Stimulated activated CD8-positive, alpha-beta memory T cell treated with anti-CD3 and anti-CD28 coated beads, Interleukin-2, amount 100 ng/mL, for 1 hour (primary cell): Measurements from ENCODE around the gene RITA1.
A peak's percentile ranks its signal among the peaks of the same experiment; 100 is the strongest.
"Not testable (repeated sequence)": the region's sequence is repeated elsewhere in the genome, so short reads cannot be mapped to it uniquely, and the experiment has no call there.

Experiments used
- DNase-seq, 2 donors: peaks; one replicate each; pipeline ENCODE4 v3.0.0-alpha.2; 2020; ENCODE audit warnings: low read depth in 2 of 2

The RITA1 gene

DNA sequence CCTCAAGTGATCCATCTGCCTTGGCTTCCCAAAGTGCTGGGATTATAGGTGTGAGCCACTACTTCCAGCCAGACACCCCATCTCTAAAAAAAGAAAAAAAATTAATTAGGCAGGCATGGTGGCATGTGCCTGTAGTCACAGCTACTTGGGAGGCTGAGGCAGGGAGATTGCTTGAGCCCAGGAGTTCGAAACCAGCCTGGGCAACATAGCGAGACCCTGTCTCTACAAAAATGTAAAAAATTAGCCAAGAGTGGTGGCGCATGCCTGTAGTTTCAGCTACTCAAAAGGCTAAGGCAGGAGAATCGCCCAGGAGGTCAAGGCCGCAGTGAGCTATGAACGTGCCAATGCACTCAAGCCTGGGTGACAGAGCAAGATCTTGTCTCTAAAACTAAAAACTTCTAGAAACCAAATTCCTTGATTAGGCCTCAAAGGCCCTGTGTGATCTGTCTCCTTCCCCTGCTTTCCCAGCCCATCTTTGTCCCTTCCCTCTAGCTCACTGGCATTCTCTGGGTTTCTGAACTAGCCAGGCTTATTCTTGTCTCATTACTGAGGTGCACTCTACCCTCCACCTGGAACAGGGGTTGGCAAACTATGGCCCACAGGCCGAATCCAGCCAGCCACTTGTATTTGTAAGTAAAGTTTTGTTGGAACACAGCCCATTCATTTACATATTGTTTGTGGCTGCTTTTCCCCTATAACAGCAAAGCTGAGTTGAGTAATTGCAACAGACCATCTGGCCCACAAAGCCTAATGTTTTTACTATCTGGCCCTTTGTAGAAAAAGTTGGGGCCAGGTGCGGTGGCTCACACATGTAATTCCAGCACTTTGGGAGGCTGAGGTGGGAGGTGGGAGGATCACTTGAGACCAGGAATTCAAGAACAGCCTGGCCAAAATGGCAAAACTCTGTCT, 18.6 kb downstream of the RITA1 start:
- no peak for DNase-seq

DNA sequence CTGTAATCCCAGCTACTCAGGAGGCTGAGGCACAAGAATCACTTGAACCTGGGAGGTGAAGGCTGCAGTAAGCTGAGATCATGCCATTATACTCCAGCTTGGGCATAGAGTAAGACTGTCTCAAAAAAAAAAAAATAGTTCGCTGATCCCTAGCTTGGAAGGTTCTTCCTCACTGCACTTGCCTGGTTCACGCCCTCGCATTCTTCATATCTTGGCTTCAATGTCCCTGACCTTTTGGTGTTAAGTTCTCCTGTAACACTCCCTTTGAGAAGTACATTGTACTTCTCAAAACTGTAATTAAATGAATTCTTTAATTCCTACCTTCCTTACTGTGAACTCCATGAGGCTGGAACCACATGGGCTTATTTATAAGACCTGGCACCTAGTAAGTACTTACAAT, 19.3 kb downstream of the RITA1 start:
- DNase-seq: no peak

DNA sequence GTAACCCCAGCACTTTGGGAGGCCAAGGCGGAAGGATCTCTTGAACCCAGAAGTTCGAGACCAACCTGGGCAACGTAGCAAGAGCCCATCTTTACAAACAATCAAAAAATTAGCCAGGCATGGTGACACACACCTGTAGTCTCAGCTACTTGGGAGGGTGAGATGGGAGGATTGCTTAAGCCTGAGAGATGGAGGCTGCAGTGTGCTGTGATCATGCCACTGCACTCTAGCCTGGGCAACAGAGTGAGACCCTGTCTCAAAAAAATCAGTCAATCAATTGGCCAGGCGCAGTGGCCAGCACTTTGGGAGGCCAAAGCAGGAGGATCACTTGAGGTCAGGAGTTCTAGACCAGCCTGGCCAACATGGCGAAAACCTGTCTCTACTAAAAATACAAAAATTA, 21.3 kb downstream of the RITA1 start:
- DNase-seq: not testable (repeated sequence)

DNA sequence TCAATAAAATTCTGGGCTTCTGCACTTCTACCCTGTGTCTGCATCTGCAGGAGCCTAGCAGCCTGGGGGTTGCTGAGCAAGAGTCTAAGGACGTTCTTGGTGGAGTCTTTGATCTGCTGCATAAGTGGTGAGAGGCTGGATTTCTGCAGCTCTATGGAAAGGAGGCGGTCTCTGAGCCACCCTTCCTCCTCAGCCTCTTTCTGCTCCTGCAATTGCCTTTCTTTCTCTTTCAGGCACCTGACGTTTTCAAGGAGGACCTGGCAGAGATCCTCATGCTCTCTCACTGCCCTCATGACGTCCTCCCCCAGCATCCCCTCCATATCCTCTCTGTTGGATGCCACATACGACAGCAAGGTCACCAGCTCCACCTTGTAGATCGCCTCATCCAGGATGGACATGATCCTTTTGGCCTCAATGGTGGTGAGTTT, 22.1 kb downstream of the RITA1 start:
- no peak for DNase-seq

DNA sequence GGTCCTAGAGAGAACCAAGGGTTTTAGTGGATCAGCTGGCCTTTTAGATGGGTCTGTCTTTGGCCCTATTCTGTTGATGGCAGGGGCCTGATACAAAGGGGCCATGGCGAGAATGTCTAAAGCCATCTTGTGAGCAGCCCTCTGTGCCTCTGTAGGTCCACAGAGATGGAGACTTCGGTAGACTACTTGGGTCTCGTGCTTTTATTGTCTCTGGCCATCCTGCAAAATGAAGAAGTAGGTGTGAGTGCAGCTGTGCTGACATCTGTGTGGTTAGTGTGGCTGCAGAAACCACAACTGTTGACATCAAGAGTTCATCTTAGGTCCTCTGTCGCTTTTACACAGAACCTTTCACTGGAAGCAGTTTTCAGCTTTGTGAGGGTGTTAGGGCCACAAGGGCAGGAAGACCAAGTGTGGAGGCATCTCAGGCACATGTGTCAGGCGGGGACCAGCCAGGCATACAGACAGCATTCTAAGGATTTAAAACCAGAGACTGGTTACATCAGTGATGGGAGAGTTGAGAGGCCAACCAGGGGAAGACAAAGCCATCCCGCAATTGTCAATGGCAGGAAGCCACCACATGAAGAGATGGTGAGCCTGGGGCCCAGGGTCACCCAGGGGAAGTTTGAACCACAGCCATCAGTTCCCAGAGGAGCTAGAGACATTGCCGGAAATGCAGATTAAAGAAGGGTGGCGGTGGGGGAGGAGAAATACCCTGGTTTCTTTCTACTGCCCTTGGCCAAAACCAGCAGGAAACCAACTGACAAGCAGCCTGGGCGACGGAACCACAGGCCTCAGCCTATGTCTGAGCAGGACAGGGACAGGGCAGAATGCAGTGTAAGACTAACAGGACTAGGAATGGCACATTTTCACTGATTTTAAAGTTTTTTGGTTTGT, 22.8 kb downstream of the RITA1 start:
- peak; percentile 22 to 28 for DNase-seq

DNA sequence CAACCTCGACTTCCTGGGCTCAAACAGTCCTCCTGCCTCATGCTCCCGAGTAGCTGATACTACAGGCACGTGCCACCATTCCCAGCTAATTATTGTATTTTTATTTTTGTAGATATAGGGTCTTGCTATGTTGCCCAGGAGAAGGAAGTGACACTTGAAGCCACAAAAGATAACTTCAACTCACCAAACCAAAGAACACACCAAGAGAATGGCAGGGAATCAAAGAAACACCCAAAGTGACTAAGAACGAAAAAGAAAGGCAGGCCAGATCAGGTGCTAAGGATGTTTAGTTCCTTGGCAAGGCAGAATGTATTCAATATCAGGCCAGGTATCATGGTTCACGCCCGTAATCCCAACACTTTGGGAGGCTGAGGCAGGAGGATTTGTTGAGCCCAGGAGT, 25.6 kb downstream of the RITA1 start:
- no peak for DNase-seq

DNA sequence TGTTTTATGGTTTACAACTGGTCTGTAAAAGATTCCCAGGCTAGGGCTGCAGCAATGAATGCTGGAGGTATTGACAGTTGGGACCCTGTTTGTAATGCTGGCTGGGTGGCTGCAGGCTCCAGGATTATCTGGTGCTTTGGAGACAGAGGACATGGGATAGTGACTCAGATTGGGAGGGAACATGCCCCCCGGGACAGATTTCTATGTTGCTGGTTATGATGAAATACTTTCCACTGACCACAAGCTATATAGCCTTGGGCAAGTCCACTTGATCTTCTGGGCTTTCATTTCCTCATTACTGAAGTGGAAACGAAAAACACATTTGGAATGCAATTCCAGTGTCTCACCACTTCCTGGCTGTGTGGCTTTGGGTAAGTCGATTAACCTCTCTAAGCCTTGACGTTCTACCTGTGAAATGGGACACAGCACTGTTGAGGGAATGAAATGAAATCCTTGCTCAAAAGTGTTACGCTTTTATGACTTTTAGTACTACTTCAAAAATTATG, 29.4 kb downstream of the RITA1 start:
- DNase-seq: no peak

DNA sequence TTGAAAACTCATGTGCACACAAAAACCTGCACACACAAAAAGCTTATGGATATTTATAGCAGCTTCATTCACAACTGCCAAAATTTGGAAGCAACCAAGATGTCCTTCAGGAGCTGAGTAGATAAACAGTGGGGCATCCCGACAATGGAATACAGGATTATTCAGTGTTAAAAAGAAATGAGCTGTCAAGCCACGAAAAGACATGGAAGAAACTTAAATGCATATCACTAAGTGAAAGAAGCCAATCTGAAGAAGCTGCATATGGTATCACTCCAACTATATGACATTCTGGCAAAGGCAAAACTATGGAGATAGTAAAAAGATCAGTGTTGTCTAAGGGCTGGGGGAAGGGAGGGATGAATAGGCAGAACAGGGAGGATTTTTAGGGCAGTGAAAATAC, 30.5 kb downstream of the RITA1 start:
- DNase-seq: no peak

DNA sequence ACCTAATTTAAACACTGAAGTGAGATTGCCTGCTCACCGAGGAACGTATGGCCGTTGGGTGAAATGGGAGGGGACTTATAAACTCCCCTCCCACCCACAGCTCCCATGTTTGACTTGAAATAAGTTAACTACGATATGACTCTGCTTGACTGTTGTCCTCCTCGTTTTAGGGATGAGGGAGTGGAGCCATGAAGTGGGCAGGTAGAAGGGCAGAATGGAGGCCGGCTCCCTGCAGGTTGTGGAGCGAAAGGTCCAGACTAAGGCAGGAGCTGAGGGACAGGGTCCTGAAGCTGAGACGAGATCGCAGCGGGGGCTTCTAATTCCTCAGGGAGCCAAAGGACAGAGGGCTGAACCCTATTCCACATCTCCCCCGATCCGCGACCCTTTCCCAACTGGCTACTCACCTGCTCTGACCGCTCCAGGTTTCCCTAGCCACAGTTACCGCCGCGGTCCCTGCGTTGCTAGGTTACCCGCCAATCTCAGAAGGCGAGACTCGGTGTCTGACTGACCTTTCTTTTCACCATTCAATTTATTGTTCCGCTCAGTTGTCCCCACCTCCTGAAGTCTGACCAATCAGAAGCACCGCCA, 35.2 kb downstream of the RITA1 start:
- no peak for DNase-seq

DNA sequence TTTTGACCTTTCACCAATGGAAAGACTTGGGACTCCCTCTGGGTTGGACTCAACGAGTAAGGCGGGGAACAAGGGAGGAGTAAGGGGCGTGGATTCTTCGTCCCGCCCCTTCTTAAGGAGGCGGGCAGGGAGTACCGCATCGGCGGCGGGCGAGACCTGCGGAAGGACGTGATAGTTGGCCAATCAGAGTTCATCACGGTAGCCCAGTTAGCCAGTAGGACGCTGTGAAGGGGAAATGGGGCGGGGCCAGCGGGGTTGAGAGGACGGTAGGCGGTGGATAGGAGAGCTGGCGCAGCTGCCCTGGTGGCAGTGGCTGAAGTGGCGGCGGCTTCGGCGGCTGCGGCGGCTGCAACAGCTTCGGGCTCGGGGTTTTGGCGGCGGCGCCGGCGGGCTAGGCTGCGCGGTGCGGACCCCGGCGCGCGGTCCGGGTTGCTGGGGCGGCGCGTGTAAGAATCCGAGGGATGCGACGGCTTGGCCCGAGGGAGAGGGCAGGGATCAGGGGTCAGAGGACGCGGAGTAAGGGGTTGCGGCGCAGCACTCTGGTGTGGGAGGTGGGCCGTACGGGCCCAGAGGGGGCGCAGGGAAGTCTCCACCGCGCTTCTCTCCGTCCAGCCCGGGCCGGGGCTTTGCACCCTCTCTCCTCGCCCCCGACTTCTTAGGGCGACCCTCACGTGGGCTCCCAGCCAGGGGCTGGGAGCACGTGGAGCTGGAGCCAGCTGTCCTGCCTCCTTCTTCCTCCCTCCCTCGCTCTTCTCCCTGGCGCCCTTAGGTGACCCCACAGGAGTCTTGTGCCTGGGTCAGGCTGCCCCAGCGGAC, 35.9 kb downstream of the RITA1 start, which contains the start of gene TPCN1:
TPCN1 (plus strand) TSS at position 284 of the 816 bp plus-strand sequence. CDS start 5,389 bp downstream, outside the sequence.
- peak; percentile 97 for DNase-seq

DNA sequence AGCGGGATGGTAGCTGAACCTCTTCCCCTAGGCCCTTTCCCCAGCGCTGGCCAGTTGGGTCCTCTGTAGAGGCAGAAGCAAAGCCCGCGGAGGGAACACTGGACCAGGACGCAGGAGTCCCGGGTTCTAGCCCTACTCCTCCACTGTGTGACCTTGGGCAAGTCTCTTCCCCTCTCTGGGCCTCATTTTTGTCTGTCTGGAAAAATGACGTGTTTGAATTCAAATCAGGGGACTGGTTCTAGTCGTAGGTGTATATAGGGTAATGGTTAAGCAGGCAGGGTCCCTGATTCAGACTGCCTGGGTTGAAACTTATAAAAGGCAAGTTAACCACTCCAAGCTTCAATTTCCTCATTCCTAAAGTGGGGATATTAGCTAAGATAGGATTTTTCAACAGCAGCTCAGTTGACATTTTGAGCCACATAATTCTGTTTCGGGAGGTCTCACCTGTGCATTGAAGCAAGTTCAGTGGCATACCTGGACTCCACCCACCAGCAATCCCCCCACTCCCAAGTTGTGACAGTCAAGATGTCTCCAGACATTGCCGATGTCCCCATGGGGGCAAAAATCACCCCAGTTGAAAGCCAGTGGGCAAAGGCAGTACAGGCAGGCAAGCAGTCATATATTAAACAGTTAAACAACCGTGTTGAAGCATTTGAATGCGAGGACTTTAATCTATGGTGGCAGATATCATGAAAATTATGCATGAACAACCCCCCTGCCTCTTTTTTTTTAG, 36.6 kb downstream of the RITA1 start:
- no peak for DNase-seq

DNA sequence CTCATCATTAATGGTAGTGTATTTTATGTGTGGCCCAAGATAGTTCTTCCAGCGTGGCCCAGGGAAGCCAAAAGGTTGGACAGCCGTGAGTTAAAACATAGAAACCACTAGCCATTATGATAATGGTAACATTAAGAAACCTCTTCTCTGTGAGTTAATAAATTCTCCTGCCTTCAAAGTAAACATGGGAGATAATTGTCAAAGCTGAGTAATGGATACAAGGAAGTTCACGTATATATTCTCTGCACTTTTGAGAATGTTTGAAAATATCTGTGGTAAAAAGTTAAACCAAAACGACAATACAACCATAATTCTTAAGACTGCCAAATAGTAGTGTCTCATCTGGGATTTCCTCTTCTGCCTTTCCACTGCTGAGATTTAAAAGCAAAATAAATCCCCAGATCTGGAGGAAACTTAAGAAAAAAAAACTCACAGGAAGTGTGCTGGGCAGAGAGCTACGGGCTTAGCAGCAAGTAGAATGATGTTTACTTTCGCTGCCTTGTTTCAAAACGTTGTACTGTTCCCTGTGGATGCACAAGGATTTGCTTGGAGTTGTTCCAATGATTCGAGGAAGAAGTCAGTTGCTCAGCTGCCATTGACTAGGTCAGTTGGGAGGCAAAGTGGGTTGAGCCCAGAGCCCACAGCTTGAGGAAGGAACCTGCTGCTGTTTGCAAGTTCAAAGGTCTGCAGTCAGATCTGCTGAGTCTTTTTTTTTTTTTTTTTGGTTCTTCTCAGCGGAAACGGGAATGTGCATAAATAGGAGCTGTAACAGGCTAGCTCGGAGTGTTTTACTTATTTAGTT, 37.4 kb downstream of the RITA1 start:
- DNase-seq: no peak

DNA sequence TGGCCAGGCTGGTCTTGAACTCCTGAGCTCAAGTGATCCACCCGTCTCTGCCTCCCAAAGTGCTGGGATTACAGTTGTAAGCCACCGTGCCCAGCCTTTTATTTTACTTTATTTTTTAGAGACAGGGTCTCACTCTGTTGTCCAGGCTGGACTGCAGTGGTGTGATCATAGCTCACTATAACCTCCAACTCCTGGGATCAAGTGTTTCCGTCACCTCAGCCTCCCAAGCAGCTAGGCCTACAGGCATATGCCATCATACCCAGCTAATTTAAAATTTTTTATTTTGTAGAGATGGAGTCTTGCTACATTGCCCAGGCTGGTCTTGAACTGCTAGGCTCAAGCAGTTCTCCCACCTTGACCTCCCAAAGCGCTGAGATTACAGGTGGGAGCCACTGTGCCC, 39.4 kb downstream of the RITA1 start:
- DNase-seq: no peak

DNA sequence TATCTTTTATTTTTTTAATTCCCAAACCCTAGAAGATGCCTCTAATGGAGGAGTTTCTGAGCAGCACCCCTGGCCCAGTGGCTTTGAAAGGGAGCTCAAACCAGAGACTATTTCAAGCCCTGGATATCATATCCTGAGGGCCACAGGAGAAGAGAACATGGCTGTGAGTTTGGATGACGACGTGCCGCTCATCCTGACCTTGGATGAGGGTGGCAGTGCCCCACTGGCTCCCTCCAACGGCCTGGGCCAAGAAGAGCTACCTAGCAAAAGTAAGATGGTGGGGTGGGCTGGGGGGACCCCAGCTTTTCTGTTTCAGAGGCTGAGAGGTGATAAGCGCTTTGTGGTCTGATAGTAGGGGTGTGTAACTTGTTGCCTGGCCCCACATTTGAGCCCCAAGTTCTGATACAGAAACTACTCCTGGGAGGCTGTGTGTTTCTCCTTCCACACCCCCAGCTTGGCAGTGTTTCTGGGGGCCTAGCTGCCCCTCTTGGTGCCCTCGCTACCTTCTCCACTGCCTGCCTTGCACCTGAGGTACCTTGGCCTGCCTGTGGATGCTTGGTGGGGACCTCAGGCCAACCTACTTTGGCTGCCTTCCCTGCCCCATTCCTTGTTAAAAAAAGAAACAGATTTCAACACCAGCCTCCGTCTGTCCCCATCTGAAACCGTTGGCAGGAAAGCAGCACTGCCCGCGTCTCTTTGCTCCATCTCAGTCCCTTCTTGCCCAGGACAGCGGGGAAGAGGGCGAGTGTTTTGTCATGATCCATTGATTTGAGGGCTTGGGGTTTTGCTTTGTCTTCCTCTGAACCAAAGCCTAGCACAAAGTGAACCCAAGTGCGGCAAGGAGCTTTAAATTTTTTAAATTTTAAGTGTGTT, 41.4 kb downstream of the RITA1 start:
- DNase-seq: no peak

DNA sequence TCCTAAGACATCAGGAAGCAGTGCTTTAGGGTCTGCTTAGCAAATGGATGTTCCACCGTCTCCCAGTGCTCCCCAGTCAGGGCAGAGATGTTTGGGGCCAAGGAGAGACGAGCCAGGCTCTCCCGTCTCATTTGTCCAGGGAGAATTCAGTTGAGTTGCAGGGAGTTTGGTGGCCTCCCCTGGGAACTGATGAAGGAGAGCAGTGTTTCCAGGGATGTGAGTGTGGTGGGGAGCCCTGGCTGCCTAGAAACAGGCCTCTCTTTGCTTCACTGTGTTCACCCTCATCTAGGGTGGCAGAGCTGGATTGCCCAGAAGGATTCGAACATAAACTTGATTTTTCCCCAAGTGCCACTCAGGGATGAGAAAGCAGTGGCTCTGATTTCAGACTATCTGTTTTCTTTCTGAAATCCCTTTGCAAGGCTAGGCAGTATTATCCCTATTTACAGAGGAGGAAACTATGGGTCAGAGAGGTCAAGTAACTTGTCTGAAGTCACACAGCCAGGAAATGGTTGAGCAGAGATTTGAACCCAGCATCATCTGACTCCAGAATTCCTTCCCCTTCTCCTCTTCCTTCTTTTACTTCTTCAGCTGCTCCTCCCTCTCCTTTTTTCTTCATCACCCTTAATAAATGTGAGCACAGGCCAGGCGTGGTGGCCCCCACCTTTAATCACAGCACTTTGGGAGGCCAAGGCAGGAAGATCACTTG, 42.3 kb downstream of the RITA1 start:
- DNase-seq: no peak

DNA sequence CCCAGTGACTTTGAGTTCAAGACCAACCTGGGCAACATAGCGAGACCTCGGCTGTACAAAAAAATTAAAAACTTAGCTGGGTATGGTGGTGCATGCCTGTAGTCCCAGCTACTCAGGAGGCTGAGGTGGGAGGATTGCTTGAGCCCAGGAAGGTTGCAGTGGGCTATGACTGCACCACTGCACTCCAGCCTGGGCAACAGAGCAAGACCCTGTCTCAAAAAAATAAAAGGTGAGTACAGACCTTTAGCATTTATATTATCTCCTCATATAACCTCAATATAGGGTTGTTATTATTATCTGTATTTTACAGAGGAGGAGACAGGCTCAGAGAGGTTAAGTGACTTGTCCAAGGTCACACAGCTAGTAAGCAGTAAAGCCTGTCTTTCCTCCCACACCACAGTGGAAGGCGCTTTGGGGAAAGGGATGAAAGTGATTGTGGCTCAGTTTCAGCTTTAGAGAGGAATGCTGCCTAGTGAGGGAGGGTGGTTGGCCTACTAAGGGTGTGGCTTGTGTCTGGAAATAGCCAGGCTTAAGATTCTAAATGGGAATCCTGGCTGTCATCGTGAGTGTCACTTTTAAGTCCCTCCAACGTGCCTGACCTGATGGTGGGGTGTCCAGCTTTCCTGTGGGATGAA, 43.0 kb downstream of the RITA1 start:
- no peak for DNase-seq
